HG03095 (cell line): ENCODE results near the gene EIF4G3.
"Not testable (repeated sequence)": the region's sequence is repeated elsewhere in the genome, so short reads cannot be mapped to it uniquely, and the experiment has no call there.

Experiments used
- ATAC-seq: cut with Tn5 transposase; IDR thresholded peaks from one replicate; pipeline ENCODE4 v1.9.1; 2021; ENCODE audit warnings: moderate library complexity; ENCODE audit not compliant: unreplicated experiment

The EIF4G3 gene

GRCh38 chr1:21034725-21035628, 141.7 kb downstream of the EIF4G3 start:
- no peak for ATAC-seq

- ATAC-seq = no peak
These were observed 144.0 kb downstream of the EIF4G3 start for GRCh38 chr1:21032741-21033140.

- ATAC-seq = no peak
These were observed 146.5 kb downstream of the EIF4G3 start for GRCh38 chr1:21030181-21030580.

- ATAC-seq = no peak
These were observed 148.1 kb downstream of the EIF4G3 start for GRCh38 chr1:21028520-21029145.

GRCh38 chr1:21027805-21028204, 148.9 kb downstream of the EIF4G3 start:
- no peak for ATAC-seq

GRCh38 chr1:21024918-21025317, 151.8 kb downstream of the EIF4G3 start:
- ATAC-seq = no peak

- ATAC-seq = not testable (repeated sequence)
These were observed 152.4 kb downstream of the EIF4G3 start for GRCh38 chr1:21024136-21024896.

GRCh38 chr1:21022279-21023040, 154.2 kb downstream of the EIF4G3 start:
- ATAC-seq = peak; percentile 84

GRCh38 chr1:21021311-21021710, 155.4 kb downstream of the EIF4G3 start:
- no peak for ATAC-seq

GRCh38 chr1:21020151-21020550, 156.5 kb downstream of the EIF4G3 start:
- no peak for ATAC-seq

- no peak for ATAC-seq
These were observed 158.0 kb downstream of the EIF4G3 start for GRCh38 chr1:21018673-21019072.

- no peak for ATAC-seq
These were observed 163.2 kb downstream of the EIF4G3 start for GRCh38 chr1:21013510-21013909.

- ATAC-seq = no peak
These were observed 163.8 kb downstream of the EIF4G3 start for GRCh38 chr1:21012937-21013336.

- ATAC-seq = no peak
These were observed 168.8 kb downstream of the EIF4G3 start for GRCh38 chr1:21007876-21008275.

- no peak for ATAC-seq
These were observed 171.0 kb downstream of the EIF4G3 start for GRCh38 chr1:21005466-21006239.

GRCh38 chr1:21003281-21004045, 173.2 kb downstream of the EIF4G3 start:
- no peak for ATAC-seq

- no peak for ATAC-seq
These were observed 175.7 kb downstream of the EIF4G3 start for GRCh38 chr1:21001042-21001441.

- ATAC-seq = no peak
These were observed 176.5 kb downstream of the EIF4G3 start for GRCh38 chr1:21000245-21000594.

- no peak for ATAC-seq
These were observed 177.0 kb downstream of the EIF4G3 start for GRCh38 chr1:20999525-21000244.
